NCI-H2196 (cell line): ENCODE data around the gene SEMA3C.

Source experiments
- DNase-seq: peaks from one replicate; lab custom pipeline; 2025; ENCODE audit not compliant: unreplicated experiment; lab: John Stamatoyannopoulos, UW

Gene SEMA3C

GRCh38 chr7:80749270-80749669 lies 169.6 kb downstream of the SEMA3C start:
- no peak for DNase-seq

- DNase-seq = no peak
Observed at GRCh38 chr7:80748363-80749042, 170.3 kb downstream of the SEMA3C start.

- DNase-seq = no peak
Observed at GRCh38 chr7:80740778-80741545, 177.9 kb downstream of the SEMA3C start.

DNA sequence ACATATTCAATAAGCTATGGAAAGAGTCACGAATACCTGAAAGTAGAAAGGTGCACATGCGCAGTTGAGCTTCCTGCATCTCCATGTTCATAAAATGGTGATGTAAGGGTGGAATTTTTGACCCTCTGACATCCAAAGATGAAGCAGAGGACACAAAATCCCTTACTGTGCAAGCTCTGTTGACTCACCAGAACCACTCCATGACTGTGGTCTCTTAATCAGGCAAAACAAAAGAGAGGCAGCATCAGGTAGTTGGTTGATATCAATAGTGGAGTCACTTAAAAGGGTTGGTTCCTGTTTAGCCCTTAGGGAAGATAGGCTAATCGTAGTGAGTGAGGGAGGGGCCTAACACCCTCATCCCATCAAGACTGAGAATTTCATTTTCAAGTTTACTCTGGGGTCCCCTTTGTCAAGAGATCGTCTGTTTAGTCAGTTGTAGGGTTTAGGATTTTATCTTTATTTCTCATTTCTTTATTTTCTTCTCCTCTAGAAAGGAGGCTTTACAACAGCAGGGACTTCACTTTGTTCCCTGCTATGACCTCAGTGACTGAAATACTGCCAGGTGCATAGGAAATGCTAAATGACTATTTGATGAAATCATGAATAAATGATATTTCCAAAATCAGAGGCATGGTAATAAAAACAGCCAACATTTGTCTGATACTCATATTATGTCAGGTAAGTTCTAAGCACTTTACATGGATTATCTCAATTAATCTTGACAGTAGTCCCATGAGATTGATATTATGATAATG lies 182.3 kb downstream of the SEMA3C start:
- DNase-seq = no peak

- no peak for DNase-seq
Observed at GRCh38 chr7:80735330-80735729, 183.5 kb downstream of the SEMA3C start.

DNA sequence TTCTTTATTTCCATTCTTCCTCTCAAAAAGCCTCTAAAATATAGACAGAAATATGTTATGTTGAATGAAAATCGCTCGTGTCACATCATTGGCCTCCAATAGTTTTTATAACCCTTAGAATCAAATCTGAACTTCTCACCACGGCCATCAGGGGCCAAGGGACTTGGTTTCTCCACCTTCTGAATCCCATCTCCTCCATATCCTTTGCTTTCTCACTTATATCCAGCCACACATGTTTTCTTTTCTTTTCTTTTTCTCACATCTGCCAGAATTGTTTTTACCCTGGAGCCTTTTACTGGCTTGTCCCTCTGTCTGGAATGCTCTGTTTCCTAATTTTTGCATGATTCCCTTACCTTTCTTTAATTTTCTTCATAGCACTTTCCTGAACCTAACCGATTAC lies 184.8 kb downstream of the SEMA3C start:
- DNase-seq = no peak

DNA sequence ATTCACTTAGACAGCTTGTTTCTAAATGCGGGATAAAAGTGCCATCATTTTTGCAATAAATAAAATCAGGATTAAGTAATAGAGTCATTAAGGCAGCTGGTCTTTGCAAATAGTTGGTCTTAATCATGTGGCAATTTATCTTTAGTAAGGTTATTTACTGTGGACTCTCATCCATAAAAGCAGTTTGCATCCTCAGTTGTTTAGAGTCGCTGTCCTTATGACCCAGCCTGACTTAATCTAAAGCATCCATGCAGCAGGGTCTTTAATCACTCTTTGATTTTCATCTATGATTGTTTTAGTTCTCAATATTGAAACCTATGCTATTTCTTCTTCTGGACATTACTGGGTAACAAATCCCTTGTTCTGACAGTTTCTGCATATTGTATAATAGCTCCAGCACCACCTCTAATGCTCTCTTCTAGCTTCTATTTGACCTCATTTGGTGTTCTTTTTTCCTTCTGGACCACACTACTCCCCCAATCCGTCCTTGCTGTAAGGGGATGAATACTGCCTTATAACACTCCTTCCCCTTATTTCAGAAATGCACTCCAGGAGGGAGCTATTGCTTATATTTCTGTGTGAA lies 185.4 kb downstream of the SEMA3C start:
- DNase-seq = no peak

GRCh38 chr7:80732630-80733029 lies 186.2 kb downstream of the SEMA3C start:
- no peak for DNase-seq

GRCh38 chr7:80731281-80731680 lies 187.6 kb downstream of the SEMA3C start:
- DNase-seq = no peak

GRCh38 chr7:80729591-80730320 lies 189.1 kb downstream of the SEMA3C start:
- DNase-seq = no peak

- DNase-seq = no peak
Observed at GRCh38 chr7:80726666-80727065, 192.2 kb downstream of the SEMA3C start.

DNA sequence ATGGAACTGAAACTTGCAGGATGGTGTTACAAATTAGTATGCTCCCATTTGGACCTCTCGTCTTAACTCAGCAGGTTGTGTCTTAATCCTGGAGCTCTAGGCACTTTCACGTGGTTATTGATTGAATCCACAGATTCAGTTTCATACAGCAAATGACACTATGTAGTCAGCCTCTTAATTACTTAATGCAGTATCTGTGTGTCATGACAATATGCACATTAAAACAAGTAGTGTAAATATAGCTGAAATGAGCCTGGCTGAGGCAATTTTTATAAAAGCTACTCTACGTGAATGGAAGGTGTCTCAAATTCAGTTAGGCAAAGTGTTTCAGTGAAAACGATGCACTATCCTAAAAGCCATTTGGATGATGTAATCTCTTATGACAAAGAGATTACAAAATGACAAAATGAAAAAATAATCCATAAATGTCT lies 193.7 kb downstream of the SEMA3C start:
- DNase-seq = no peak

GRCh38 chr7:80724249-80724871 lies 194.5 kb downstream of the SEMA3C start:
- DNase-seq = no peak

GRCh38 chr7:80722616-80723195 lies 196.1 kb downstream of the SEMA3C start:
- no peak for DNase-seq

- no peak for DNase-seq
Observed at GRCh38 chr7:80721883-80722615, 196.8 kb downstream of the SEMA3C start.

GRCh38 chr7:80720146-80720545 lies 198.7 kb downstream of the SEMA3C start:
- DNase-seq = no peak

DNA sequence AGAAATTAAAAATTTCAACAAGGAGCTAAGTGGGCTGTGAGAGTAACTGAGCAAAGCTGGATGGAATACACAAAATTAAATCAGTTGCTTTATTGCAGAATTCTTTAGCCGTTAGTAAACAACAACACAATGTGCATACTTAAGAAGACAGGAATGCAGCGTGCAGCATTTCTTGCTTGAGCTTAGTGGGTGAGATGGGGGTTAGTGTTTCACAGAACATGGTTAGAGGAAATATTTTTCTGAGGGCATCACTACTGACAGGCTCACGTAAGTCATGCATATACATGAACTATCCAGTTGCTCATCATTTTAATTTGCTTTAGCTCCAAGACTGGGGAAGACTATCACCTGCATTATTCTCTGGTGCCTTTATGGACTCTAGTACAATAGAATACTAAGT lies 199.6 kb downstream of the SEMA3C start:
- DNase-seq = no peak

GRCh38 chr7:80711531-80711930 lies 207.3 kb downstream of the SEMA3C start:
- DNase-seq = no peak

DNA sequence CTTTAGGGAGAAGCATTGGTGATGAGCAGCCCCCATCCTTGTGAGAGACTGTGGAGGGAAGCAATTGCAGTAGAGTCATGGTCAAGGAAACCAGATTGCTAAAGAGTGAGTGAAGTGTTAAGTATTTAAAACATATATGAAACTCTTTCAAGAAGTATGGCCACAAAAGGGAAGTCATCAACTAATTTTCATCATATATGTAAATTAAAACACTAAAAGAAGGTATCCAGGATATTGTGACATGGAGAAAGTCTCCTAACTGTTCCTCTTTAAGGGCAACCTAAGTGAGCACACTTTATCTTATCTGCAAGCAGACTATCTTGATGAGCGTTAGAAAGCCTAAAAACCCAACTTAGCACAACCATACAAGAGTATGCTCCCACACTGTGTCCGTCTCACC lies 210.7 kb downstream of the SEMA3C start:
- no peak for DNase-seq
